ENCODE results near the gene CBLN3. TPM values are rescaled to one million over a fixed set of nuclear protein-coding genes. Genes with fewer than 3 reads are reported as not detected.

CBLN3 gene
- total RNA-seq, 2 donors from 2014 or later, result 0.33 to 4.9 TPM

DNA sequence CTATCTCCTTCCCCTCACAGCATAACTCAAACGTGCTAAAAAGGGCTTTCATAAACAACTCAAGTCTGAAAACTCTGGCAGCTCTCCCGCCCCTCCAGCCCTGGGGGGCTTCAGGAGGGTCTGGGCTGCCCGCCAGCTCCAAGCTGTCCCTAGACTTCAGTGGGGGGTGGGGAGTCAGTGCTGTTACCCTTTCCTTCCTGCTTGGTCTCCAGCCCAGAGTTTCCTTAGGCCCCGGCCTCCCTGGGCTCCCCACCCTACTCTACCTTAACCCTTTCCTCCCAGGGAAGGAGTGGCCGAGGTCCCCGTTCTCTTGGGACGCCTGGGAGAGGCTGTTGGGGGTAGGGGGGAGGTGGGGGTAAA lies 31.2 kb downstream of the CBLN3 start:
- 42 to 62% methylated on average over 5 to 7 of the region's 7 CpGs for WGBS, 2 donors
- H3K4me1 ChIP-seq, result peaks cover 36% of the 10 kb centered on the region
- H3K36me3 ChIP-seq (replicated peaks in 1 of 2; ENCODE audit: insufficient read depth in 1 of 2, low read depth in 2 of 2), result no peaks in the 10 kb centered on the region
- H3K9me3 ChIP-seq, result no peaks in the 10 kb centered on the region
- ATAC-seq (peak; percentile 38), DNase-seq (peak in 1 of 4 donors; percentile 24)
- intact Hi-C loops (cut with DNase I), result no loop called here
- H3K27me3 ChIP-seq, result no peaks in the 10 kb centered on the region
- peak overlapping the region; percentile 23 to 55 (median 49) for H3K27ac ChIP-seq
- H3K4me3 ChIP-seq, result no peak overlapping the region
- TF ChIP-seq CTCF (IDR thresholded peaks at IDR 0.05), result no peak
- no peak for TF ChIP-seq POLR2A (IDR thresholded peaks at IDR 0.05)

- DNase-seq, result no peak
- Histone ChIP-seq H3K9me3 (no peaks in the 10 kb centered on the region), H3K27ac (peak overlapping the region in 3 of 4 donors; percentile 43 to 55 (median 55)), H3K4me1 (peaks cover 31% of the 10 kb centered on the region), H3K36me3 (replicated peaks in 1 of 2; ENCODE audit: insufficient read depth in 1 of 2, low read depth in 2 of 2) (no peaks in the 10 kb centered on the region), H3K27me3 (no peaks in the 10 kb centered on the region), H3K4me3 (no peak overlapping the region)
- no peak for TF ChIP-seq CTCF (IDR thresholded peaks at IDR 0.05)
- no peak for TF ChIP-seq POLR2A (IDR thresholded peaks at IDR 0.05)
- no peak for ATAC-seq
- WGBS, 2 donors, result 71 to 80% methylated on average over 6 of the region's 6 CpGs
- intact Hi-C loops (cut with DNase I), result no loop called here
Measured at GRCh38 chr14:24397639-24398292, 31.7 kb downstream of the CBLN3 start.

GRCh38 chr14:24395609-24396582 lies 33.6 kb downstream of the CBLN3 start:
- Histone ChIP-seq H3K36me3 (replicated peaks in 1 of 2; ENCODE audit: insufficient read depth in 1 of 2, low read depth in 2 of 2) (no peaks in the 10 kb centered on the region), H3K9me3 (no peaks in the 10 kb centered on the region), H3K27ac (no peak overlapping the region), H3K4me1 (peaks cover 19% of the 10 kb centered on the region), H3K4me3 (no peak overlapping the region), H3K27me3 (no peaks in the 10 kb centered on the region)
- ATAC-seq, result no peak
- intact Hi-C loops (cut with DNase I), result no loop called here
- 65 to 74% methylated on average over 7 to 8 of the region's 8 CpGs for WGBS, 2 donors
- no peak for TF ChIP-seq CTCF (IDR thresholded peaks at IDR 0.05)
- TF ChIP-seq POLR2A (IDR thresholded peaks at IDR 0.05), result no peak
- DNase-seq, result no peak

DNA sequence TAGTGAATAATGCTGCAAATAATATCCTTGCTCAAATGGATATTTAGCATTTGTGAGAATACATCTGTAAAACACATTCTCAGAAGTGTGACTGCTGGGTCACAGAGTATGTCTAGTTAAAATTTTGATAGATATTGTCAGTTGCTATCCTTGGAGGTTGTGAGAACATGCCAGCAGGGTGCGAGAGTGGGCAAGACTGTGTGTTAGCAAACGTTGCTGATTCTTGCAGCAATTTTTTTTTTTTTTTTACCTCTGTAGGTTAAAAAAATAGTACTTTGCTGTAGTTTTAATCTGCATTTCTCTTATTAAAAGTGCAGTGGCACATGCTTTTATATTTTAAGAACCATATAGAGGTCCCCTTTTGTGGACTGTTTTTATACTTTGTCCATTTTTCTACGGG lies 35.2 kb downstream of the CBLN3 start:
- ATAC-seq, result no peak
- H3K27ac ChIP-seq, result no peak overlapping the region
- intact Hi-C loops (cut with DNase I), result no loop called here
- WGBS, 2 donors, result 35% methylated on average over 3 of the region's 3 CpGs
- no peaks in the 10 kb centered on the region for H3K36me3 ChIP-seq (replicated peaks in 1 of 2; ENCODE audit: insufficient read depth in 1 of 2, low read depth in 2 of 2)
- no peak for DNase-seq
- TF ChIP-seq POLR2A (IDR thresholded peaks at IDR 0.05) (no peak), CTCF (IDR thresholded peaks at IDR 0.05) (no peak)
- no peaks in the 10 kb centered on the region for H3K9me3 ChIP-seq
- H3K4me3 ChIP-seq, result no peak overlapping the region
- H3K27me3 ChIP-seq, result no peaks in the 10 kb centered on the region
- peaks cover 5% of the 10 kb centered on the region for H3K4me1 ChIP-seq
